MCF 10A (cell line): ENCODE data around the gene KLF1. TPM values are rescaled to one million over a fixed set of nuclear protein-coding genes. Genes with fewer than 3 reads are reported as not detected.

Experiments used
- BruUV-seq: library from RNA; stranded (reverse); fragments of 400-500 nt; replicated peaks from 2 replicates; lab custom pipeline; 2021; lab: Mats Ljungman, UMichigan
- CTCF ChIA-PET: fragments of 300-600 bp; sonication (Branson Sonifier 250); formaldehyde crosslinking; extraction: SDS; loops from one replicate; lab custom pipeline; 2021; ENCODE audit warnings: antibody characterized with exemption, inconsistent platforms; lab: Yijun Ruan, JAX
- POLR2A ChIA-PET: fragments of 300-600, 350-650 bp; sonication (Branson Sonifier 250); formaldehyde crosslinking; extraction: SDS; loops from one replicate; lab custom pipeline; 2020; ENCODE audit warnings: antibody characterized with exemption, inconsistent platforms; lab: Yijun Ruan, JAX
- DNase-seq: peaks from one replicate; pipeline ENCODE4 v3.0.0-alpha.2; 2018; ENCODE audit not compliant: unreplicated experiment
- H3K27ac Mint-ChIP-seq: one replicate; pipeline ENCODE4 v1.8.0; 2022; ENCODE audit warnings: mild to moderate bottlenecking, low read depth, mixed read lengths; ENCODE audit not compliant: unreplicated experiment
- H3K27me3 Mint-ChIP-seq: one replicate; pipeline ENCODE4 v1.8.0; 2022; ENCODE audit warnings: mixed read lengths; ENCODE audit not compliant: insufficient read depth, unreplicated experiment
- H3K36me3 Mint-ChIP-seq: one replicate; pipeline ENCODE4 v1.8.0; 2022; ENCODE audit warnings: mild to moderate bottlenecking, moderate library complexity, mixed read lengths; ENCODE audit not compliant: insufficient read depth, unreplicated experiment
- H3K4me1 Mint-ChIP-seq: one replicate; pipeline ENCODE4 v1.8.0; 2022; ENCODE audit warnings: mixed read lengths; ENCODE audit not compliant: insufficient read depth, unreplicated experiment
- H3K4me3 Mint-ChIP-seq: one replicate; pipeline ENCODE4 v1.8.0; 2022; ENCODE audit warnings: mild to moderate bottlenecking, moderate library complexity, mixed read lengths; ENCODE audit not compliant: unreplicated experiment
- H3K9me3 Mint-ChIP-seq: one replicate; pipeline ENCODE4 v1.8.0; 2022; ENCODE audit warnings: mixed read lengths; ENCODE audit not compliant: unreplicated experiment
- CTCF ChIP-seq: fragments of 200-600 bp; IDR thresholded peaks from one replicate; pipeline ENCODE4 v1.8.0; 2022; ENCODE audit warnings: antibody characterized with exemption, mild to moderate bottlenecking; ENCODE audit not compliant: unreplicated experiment
- intact Hi-C: fragments of 100-400 bp; cut with micrococcal nuclease; formaldehyde crosslinking; loops from 2 replicates; pipeline ENCODE4 v1.14.1; 2022
- microRNA-seq: library from miRNA; unstranded; fragments of <30 nt; microRNA quantifications from one replicate; pipeline ENCODE4 v1.2.0, GENCODE V29; 2022
- total RNA-seq: library from RNA; stranded (reverse); gene quantifications from 2 replicates; pipeline ENCODE4 v1.2.3, GENCODE V29; 2022

The KLF1 gene
- total RNA-seq, 1 experiment from 2014 or later, result not detected

- no peak for DNase-seq
- Mint-ChIP-seq H3K36me3 (no peaks in the 10 kb centered on the region), H3K27ac (no peak overlapping the region), H3K27me3 (peaks cover 28% of the 10 kb centered on the region), H3K9me3 (no peaks in the 10 kb centered on the region), H3K4me3 (peak overlapping the region; percentile 47), H3K4me1 (peaks cover 22% of the 10 kb centered on the region)
- ChIA-PET CTCF (interaction anchor here (1.5 kb wide), 1 partner anchor 11 kb away, joined by 18 read pairs; no protein-coding TSS in a partner anchor), POLR2A (interaction anchor here (0.6 to 1.5 kb wide), 5 partner anchors 13 to 160 kb away, joined by 3 to 7 read pairs (median 4); partner anchors contain the start of genes JUNB and RNASEH2A)
- BruUV-seq, result no TSS peak
- no peak for TF ChIP-seq CTCF
- intact Hi-C loops, result loop anchor here (5.0 kb wide), 1 partner anchor 34 kb away; the partner anchor contains the start of genes PRDX2 and THSD8
These were observed 50.5 kb downstream of the KLF1 start for GRCh38 chr19:12836529-12836863.

GRCh38 chr19:12834976-12835757 is 51.8 kb downstream of the KLF1 start:
- Mint-ChIP-seq H3K27ac (no peak overlapping the region), H3K27me3 (peaks cover 34% of the 10 kb centered on the region), H3K4me3 (peak overlapping the region; percentile 56), H3K4me1 (peaks cover 22% of the 10 kb centered on the region), H3K9me3 (no peaks in the 10 kb centered on the region), H3K36me3 (no peaks in the 10 kb centered on the region)
- ChIA-PET POLR2A (interaction anchor here (0.6 kb wide), 1 partner anchor 9 kb away, joined by 4 read pairs; no protein-coding TSS in a partner anchor), CTCF (interaction anchor here (2.1 kb wide), 1 partner anchor 12 kb away, joined by 11 read pairs; no protein-coding TSS in a partner anchor)
- no TSS peak for BruUV-seq
- no peak for DNase-seq
- intact Hi-C loops, result loop anchor here (5.0 kb wide), 1 partner anchor 33 kb away; the partner anchor contains the start of genes PRDX2 and THSD8
- no peak for TF ChIP-seq CTCF

- POLR2A ChIA-PET, result no interaction called here
- intact Hi-C loops, result no loop called here
- H3K27me3 Mint-ChIP-seq, result peaks cover 29% of the 10 kb centered on the region
These were observed 52.4 kb downstream of the KLF1 start, which contains the start of gene RTBDN for GRCh38 chr19:12834566-12834943. RTBDN (minus strand) TSS chr19:12834579; CDS start chr19:12829979, 4,600 bp downstream.

More at GRCh38 chr19:12834566-12834943, 52.4 kb downstream of the KLF1 start, which contains the start of gene RTBDN:
- BruUV-seq, result no TSS peak
- H3K4me3 Mint-ChIP-seq, result peak within 1 kb of the TSS; percentile 56
- CTCF ChIA-PET, result interaction anchor here (0.7 to 2.1 kb wide), 3 partner anchors 13 to 119 kb away, joined by 3 to 11 read pairs (median 4); no protein-coding TSS in a partner anchor
- H3K9me3 Mint-ChIP-seq, result no peaks in the 10 kb centered on the region
- H3K27ac Mint-ChIP-seq, result no peak within 1 kb of the TSS
- no peak for DNase-seq
- H3K36me3 Mint-ChIP-seq, result no peaks in the 10 kb centered on the region
- H3K4me1 Mint-ChIP-seq, result peaks cover 22% of the 10 kb centered on the region
- TF ChIP-seq CTCF, result no peak

Small RNA genes within 50 kb of the gene (microRNA-seq; reads per million reads assigned to microRNA genes)
- not detected for gene MIR5695
- not detected for gene MIR6794

Other genes starting within 250 kb of the KLF1 start
- 53.8 and 67.0 TPM in 2 replicates for gene MAN2B1, start 220.5 kb downstream of the KLF1 start, total RNA-seq
- gene WDR83, start 220.4 kb downstream of the KLF1 start, total RNA-seq, result 9.3 and 11.7 TPM in 2 replicates
- gene DHPS, start 205.3 kb downstream of the KLF1 start, total RNA-seq, result 74.2 and 85.8 TPM in 2 replicates
- not detected in 2 replicates for gene GNG14, start 199.2 kb downstream of the KLF1 start, total RNA-seq
- gene FBXW9, start 190.6 kb downstream of the KLF1 start, total RNA-seq, result 10.8 and 13.8 TPM in 2 replicates
- 74.7 and 89.5 TPM in 2 replicates for gene TNPO2, start 163.3 kb downstream of the KLF1 start, total RNA-seq
- gene TRIR, start 152.5 kb downstream of the KLF1 start, total RNA-seq, result 139 and 146 TPM in 2 replicates
- 62.9 and 67.1 TPM in 2 replicates for gene GET3, start 149.7 kb downstream of the KLF1 start, total RNA-seq
- gene BEST2, start 135.4 kb downstream of the KLF1 start, total RNA-seq, result 0.70 and 0.83 TPM in 2 replicates
- gene HOOK2, start 111.6 kb downstream of the KLF1 start, total RNA-seq, result 31.6 and 32.8 TPM in 2 replicates
- 86.4 and 125 TPM in 2 replicates for gene JUNB, start 95.7 kb downstream of the KLF1 start, total RNA-seq
- 224 and 295 TPM in 2 replicates for gene PRDX2, start 85.4 kb downstream of the KLF1 start, total RNA-seq
- 6.9 and 14.5 TPM in 2 replicates for gene THSD8, start 85.1 kb downstream of the KLF1 start, total RNA-seq
- gene RNASEH2A, start 80.6 kb downstream of the KLF1 start, total RNA-seq, result 11.2 and 16.7 TPM in 2 replicates
- gene RTBDN, start 52.6 kb downstream of the KLF1 start, total RNA-seq, result not detected in 2 replicates
- 1.0 and 1.6 TPM in 2 replicates for gene MAST1, start 48.7 kb downstream of the KLF1 start, total RNA-seq
- 26.7 and 28.7 TPM in 2 replicates for gene DNASE2, start 5.8 kb downstream of the KLF1 start, total RNA-seq
- gene GCDH, start 4.0 kb upstream of the KLF1 start, total RNA-seq, result 22.9 and 38.0 TPM in 2 replicates
- gene SYCE2, start 32.1 kb upstream of the KLF1 start, total RNA-seq, result 0.83 and 0.91 TPM in 2 replicates
- 78.6 and 107 TPM in 2 replicates for gene FARSA, start 46.5 kb upstream of the KLF1 start, total RNA-seq
- gene CALR, start 51.4 kb upstream of the KLF1 start, total RNA-seq, result 792 and 1,042 TPM in 2 replicates
- 197 and 219 TPM in 2 replicates for gene RAD23A, start 58.7 kb upstream of the KLF1 start, total RNA-seq
- gene GADD45GIP1, start 70.0 kb upstream of the KLF1 start, total RNA-seq, result 44.4 and 47.5 TPM in 2 replicates
- gene DAND5, start 82.4 kb upstream of the KLF1 start, total RNA-seq, result not detected in 2 replicates
- gene NFIX, start 108.3 kb upstream of the KLF1 start, total RNA-seq, result 26.9 and 27.2 TPM in 2 replicates
- not detected in 2 replicates for gene LYL1, start 215.7 kb upstream of the KLF1 start, total RNA-seq
- 47.5 and 63.2 TPM in 2 replicates for gene TRMT1, start 229.5 kb upstream of the KLF1 start, total RNA-seq
- 55.9 and 67.3 TPM in 2 replicates for gene NACC1, start 231.1 kb upstream of the KLF1 start, total RNA-seq